LNCAP (cell line): ENCODE data around the gene IFIT5.

Experiments used
- CTCF ChIP-seq: fragments of 450-650 bp; IDR thresholded peaks from 2 replicates; pipeline ENCODE4 v1.5.1; 2017; ENCODE audit warnings: mild to moderate bottlenecking

The IFIT5 gene

DNA sequence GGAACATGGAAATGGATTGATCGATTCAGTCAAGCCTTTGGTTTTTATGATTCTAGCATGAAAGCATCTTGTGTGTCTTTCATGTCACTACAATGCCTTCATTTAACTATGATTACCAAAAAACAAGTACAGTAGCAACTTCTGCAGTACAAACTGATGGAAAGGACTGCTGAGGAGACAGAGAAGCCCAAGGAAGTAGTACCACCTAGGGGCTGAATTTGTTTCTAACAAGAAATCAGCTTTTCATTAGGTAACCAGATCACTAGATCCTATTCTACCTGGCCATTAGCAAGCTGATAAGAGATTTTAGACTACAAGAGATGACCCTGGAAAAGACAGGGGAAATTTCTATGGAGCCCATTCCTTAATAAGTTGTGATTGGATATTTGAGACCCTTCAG is 25.1 kb upstream of the IFIT5 start:
- 0 out of 2 replicates have a peak, but pooled peaks have one; percentile 21 for TF ChIP-seq CTCF

- no peak for TF ChIP-seq CTCF
Observed at GRCh38 chr10:89390476-89391225, 23.7 kb upstream of the IFIT5 start.

GRCh38 chr10:89391907-89392756 is 22.2 kb upstream of the IFIT5 start, which contains the start of gene IFIT1:
TSS of gene IFIT1 (plus strand) at chr10:89392623. CDS start at chr10:89392713, 90 bp downstream.
- no peak for TF ChIP-seq CTCF

- TF ChIP-seq CTCF: no peak
Observed at GRCh38 chr10:89392974-89393373, 21.4 kb upstream of the IFIT5 start.

- TF ChIP-seq CTCF: no peak
Observed at GRCh38 chr10:89393898-89394297, 20.5 kb upstream of the IFIT5 start.

GRCh38 chr10:89395141-89395540 is 19.2 kb upstream of the IFIT5 start:
- no peak for TF ChIP-seq CTCF

- TF ChIP-seq CTCF: no peak
Observed at GRCh38 chr10:89398003-89398749, 16.2 kb upstream of the IFIT5 start.
